ENCODE measurements around the gene RAI14.
A peak's percentile ranks its signal among the peaks of the same experiment; 100 is the strongest.

Gene RAI14

GRCh38 chr5:34817558-34818351 lies 161.6 kb downstream of the RAI14 start:
- no peak overlapping the region for H3K27ac ChIP-seq
- no peak for TF ChIP-seq ZFX (IDR thresholded peaks at IDR 0.05)
- TF ChIP-seq CTCF (conservative IDR thresholded peaks at IDR 0.05), result no peak

- no peak for TF ChIP-seq ZFX (IDR thresholded peaks at IDR 0.05)
- TF ChIP-seq CTCF (conservative IDR thresholded peaks at IDR 0.05), result no peak
- no peak overlapping the region for H3K27ac ChIP-seq
These were observed 162.6 kb downstream of the RAI14 start for GRCh38 chr5:34818717-34819116.

GRCh38 chr5:34820593-34820992 lies 164.5 kb downstream of the RAI14 start:
- TF ChIP-seq CTCF (conservative IDR thresholded peaks at IDR 0.05) (no peak), ZFX (IDR thresholded peaks at IDR 0.05) (no peak)
- no peak overlapping the region for H3K27ac ChIP-seq

- no peak for TF ChIP-seq CTCF (conservative IDR thresholded peaks at IDR 0.05)
- TF ChIP-seq ZFX (IDR thresholded peaks at IDR 0.05), result no peak
- no peak overlapping the region for H3K27ac ChIP-seq
These were observed 167.0 kb downstream of the RAI14 start for GRCh38 chr5:34822956-34823715.

- no peak overlapping the region for H3K27ac ChIP-seq
- TF ChIP-seq CTCF (conservative IDR thresholded peaks at IDR 0.05) (no peak), ZFX (IDR thresholded peaks at IDR 0.05) (no peak)
These were observed 170.2 kb downstream of the RAI14 start for GRCh38 chr5:34826347-34826746.

GRCh38 chr5:34827588-34828506 lies 171.7 kb downstream of the RAI14 start:
- H3K27ac ChIP-seq, result no peak overlapping the region
- TF ChIP-seq ZFX (IDR thresholded peaks at IDR 0.05), result no peak
- TF ChIP-seq CTCF (conservative IDR thresholded peaks at IDR 0.05), result no peak

- H3K27ac ChIP-seq, result peak overlapping the region; percentile 51; the same call in 1 of the 2 replicates
These were observed 174.7 kb downstream of the RAI14 start for GRCh38 chr5:34830827-34831226.

All from C4-2B (cell line).